GM12801 (cell line): Measurements from ENCODE around the gene LBP.

Experiments
- TF ChIP-seq, protein P1 (sequence below): IDR thresholded peaks from one replicate; pipeline ENCODE4 v1.5.1; 2011; ENCODE audit warnings: control low read depth; ENCODE audit not compliant: insufficient read length; ENCODE audit errors: extremely low read depth

Gene LBP

DNA sequence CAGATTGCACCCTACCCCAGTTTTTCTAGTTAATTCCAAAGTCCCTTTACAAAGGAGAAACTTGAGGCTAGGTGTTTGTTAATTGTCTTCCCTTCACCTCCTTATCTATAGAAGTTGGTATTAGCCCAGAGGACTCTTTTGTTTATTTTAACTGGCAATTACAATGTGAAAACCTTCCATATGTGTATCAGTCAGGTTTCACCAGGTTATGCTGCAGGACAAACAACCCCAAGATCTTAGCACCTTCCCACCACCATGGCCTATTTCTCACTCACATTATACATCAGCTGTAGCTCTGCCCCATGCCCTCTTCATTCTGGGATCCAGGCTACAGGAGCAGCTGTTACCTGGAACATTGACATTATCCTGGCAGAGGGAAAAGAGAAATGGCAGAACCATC is 57.7 kb downstream of the LBP start:
- TF ChIP-seq, protein P1, sequence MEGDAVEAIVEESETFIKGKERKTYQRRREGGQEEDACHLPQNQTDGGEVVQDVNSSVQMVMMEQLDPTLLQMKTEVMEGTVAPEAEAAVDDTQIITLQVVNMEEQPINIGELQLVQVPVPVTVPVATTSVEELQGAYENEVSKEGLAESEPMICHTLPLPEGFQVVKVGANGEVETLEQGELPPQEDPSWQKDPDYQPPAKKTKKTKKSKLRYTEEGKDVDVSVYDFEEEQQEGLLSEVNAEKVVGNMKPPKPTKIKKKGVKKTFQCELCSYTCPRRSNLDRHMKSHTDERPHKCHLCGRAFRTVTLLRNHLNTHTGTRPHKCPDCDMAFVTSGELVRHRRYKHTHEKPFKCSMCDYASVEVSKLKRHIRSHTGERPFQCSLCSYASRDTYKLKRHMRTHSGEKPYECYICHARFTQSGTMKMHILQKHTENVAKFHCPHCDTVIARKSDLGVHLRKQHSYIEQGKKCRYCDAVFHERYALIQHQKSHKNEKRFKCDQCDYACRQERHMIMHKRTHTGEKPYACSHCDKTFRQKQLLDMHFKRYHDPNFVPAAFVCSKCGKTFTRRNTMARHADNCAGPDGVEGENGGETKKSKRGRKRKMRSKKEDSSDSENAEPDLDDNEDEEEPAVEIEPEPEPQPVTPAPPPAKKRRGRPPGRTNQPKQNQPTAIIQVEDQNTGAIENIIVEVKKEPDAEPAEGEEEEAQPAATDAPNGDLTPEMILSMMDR: no peak

DNA sequence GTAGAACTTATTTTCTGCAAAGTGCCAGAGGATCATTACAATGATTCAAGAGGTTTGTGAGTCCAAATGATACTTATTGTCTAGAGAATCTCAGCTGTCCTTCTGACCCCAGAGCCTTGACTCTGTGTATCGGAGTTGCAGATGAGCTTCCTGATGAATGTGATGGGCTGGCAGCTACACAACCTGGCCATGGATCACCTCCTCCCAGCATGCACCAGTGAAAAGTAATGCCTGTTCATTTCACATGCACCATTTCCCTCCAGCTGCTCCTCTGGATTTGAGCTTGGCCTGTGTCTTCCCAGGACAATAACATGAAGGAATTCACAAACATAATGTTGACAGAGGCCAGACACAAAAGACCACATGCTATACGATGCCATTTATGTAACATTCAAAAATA is 58.9 kb downstream of the LBP start:
- TF ChIP-seq, protein P1: no peak

DNA sequence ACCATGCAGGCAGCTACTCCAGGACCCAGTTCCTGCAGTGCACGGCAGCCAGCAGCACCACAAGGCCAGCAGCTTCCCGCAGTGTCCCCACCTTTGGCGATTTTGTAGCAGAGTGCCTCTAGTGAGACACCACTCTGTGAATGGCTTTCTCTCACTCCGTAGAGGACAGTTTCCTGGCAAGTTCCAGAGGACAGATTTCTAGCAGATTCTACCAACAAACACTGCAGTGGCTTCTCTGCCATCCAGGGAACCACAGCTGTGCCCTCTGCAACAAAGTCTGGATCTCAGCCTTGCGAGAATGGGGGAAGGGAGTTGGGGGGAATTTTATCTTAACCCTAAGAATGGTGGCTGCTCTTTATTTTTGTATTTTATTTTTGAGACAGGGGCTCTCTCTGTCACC is 60.2 kb downstream of the LBP start:
- TF ChIP-seq, protein P1: no peak

DNA sequence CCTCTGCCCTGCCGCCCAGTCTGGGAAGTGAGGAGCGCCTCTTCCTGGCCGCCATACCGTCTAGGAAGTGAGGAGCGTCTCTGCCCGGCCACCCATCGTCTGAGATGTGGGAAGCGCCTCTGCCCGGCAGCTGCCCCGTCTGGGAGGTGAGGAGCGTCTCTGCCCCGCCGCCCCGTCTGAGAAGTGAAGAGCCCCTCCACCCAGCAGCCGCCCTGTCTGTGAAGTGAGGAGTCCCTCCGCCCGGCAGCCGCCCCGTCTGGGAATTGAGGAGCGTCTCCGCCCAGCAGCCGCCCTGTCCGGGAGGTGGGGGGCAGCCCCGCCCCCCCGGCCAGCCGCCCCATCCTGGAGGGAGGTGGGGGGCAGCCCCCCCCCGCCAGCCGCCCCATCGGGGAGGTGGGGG is 61.0 kb downstream of the LBP start:
- TF ChIP-seq, protein P1: no peak

DNA sequence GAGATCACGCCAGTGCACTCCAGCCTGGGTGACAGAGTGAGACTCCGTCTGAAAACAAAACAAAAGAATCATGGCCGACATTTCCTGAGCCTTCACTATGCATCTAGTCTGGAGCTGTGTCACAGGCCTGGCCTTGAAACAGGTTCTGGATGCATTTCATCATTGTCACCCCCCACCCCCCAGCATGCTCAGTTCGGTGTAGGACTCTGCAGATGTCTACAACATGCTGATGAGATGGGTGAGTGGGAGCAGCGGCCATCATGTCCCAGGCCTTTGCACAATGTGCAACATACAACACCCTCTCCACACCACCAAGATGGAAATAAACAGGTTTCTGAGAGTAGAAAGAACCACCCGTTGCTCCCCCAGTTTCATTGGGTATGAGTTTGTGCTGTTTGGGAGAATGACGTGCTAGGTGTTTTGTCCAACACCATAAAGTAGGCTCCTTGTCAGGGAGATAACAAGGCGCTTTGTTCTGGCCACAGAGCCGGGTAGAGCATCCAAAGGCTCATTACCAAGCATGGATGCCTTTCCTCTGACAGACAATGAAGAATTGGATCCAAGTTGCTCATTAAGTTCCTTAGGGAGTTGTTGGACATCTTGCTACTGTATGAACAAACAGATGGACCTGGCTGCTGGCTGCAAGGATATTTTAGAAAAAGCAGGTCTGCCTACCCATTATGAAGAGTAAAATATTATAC is 66.7 kb downstream of the LBP start:
- TF ChIP-seq, protein P1: no peak

DNA sequence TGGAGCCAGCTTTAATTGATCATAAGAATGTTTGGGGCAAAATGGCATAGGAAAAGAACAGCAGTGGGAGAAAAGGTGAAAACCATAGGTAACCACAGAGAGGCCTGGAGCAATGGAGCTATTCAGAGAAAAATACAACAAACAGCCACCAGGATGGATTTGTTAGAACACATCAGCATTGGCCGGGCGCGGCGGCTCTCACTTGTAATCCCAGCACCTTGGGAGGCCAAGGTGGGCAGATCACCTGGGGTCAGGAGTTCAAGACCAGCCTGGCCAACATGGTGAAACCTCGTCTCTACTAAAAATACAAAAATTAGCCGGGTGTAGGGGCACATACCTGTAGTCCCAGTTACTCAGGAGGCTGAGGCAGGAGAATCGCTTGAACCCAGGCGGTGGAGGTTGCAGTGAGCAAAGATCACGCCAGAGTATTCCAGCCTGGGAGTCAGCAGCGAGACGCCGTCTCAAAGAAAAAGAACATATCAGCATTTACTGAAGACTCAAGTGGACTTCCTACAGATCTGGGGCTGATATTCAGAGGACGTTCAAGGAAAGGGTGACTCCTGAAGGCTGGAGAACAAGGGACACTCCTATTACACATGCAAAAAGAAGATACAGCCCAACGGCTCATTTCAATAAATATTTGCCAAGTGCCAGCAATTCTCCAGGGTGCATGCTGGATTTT is 68.6 kb downstream of the LBP start:
- TF ChIP-seq, protein P1: no peak

DNA sequence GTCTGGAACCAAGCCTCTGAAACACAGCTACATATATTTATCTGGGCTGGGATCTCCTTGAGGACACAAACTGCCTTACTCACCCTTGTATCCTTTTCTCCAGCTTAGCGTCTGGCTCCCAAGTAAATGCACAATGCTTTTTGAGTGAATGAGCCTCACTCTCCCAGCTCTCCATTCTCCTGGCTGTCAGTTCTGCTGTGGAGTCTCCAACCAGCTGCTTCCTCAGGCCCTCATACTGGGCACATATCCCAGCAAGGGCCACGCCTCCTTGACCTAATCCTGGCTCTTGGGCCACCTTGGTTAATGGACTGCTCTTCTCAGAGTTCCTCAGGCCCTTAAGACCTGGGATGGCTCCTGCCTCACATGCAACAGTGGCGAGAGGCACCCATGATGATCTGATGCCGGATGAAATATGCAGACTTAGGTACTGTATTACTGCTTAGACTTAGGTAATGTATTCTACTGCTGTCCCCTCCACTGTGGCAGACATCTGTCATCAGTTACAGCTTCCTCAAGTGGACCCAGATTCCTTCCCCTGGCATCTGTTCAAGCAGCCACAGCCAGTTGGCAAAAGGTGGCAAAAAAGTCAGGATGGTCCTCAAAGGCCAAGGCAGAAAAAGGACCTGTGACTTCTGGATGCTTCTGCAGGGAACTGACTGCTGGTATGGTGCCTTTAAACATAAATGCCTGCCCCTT is 72.4 kb downstream of the LBP start:
- TF ChIP-seq, protein P1: no peak
